HCT116 (cell line): ENCODE measurements around the gene RUVBL1. TPM values are rescaled to one million over a fixed set of nuclear protein-coding genes. Genes with fewer than 3 reads are reported as not detected.

ENCODE experiments used
- ATAC-seq: fragments of 200-7000 bp; cut with Tn5 transposase; 2 replicates; pipeline ENCODE4 v1.9.1; 2020; ENCODE audit warnings: mild to moderate bottlenecking, moderate library complexity
- BruUV-seq: library from RNA; stranded (reverse); fragments of 400-500 nt; replicated peaks from 2 replicates; lab custom pipeline; 2021; lab: Mats Ljungman, UMichigan
- CTCF ChIA-PET: fragments of 300-600 bp; sonication (Branson Sonifier 250); formaldehyde crosslinking; loops from one replicate; lab custom pipeline; 2021; ENCODE audit warnings: antibody characterized with exemption; lab: Charles Lee
- POLR2A ChIA-PET: fragments of 300-600, 350-600 bp; sonication (Branson Sonifier 250); formaldehyde crosslinking; loops from one replicate; lab custom pipeline; 2021; ENCODE audit warnings: antibody characterized with exemption; lab: Charles Lee
- RAD21 ChIA-PET, 2 experiments: fragments of 300-600 bp; sonication (Branson Sonifier 250); formaldehyde crosslinking; loops; one replicate each; lab custom pipeline; 2023; ENCODE audit warnings: low total read pairs in 2 of 2; ENCODE audit not compliant: uncharacterized antibody in 2 of 2, unreplicated experiment in 2 of 2, low non-redundant PET in 1 of 2; lab: Charles Lee
- DNase-seq: peaks from one replicate; pipeline ENCODE4 v3.0.0-alpha.2; 2010; ENCODE audit warnings: low read depth, low spot score
- H2AFZ ChIP-seq: fragments of 200-600 bp; shearing (Covaris generic), sonication (generic); 2 replicates; pipeline ENCODE4 v1.6.1; 2017; ENCODE audit warnings: low read depth, mixed run types, mixed read lengths, antibody characterized with exemption, low read length; ENCODE audit not compliant: poor library complexity, severe bottlenecking
- H3K27ac ChIP-seq: 2 replicates; pipeline ENCODE4 v1.5.1; 2012; ENCODE audit warnings: low read depth, low read length
- H3K27me3 ChIP-seq: fragments of 200-600 bp; sonication (generic); 2 replicates; pipeline ENCODE4 v1.6.1; 2016; ENCODE audit warnings: mixed run types, low read length, mixed read lengths; ENCODE audit not compliant: insufficient read depth
- H3K36me3 ChIP-seq, 2 experiments: fragments of 200-500 bp in 1 of 2; fragments of 200-600 bp in 1 of 2; sonication (Bioruptor generic) in 1 of 2; sonication (generic) in 1 of 2; 2 replicates each; pipeline versions ENCODE4 v1.5.1 to v1.6.1; 2014 to 2016; ENCODE audit warnings: low read length in 2 of 2, inconsistent platforms in 1 of 2, mixed read lengths in 1 of 2, mixed run types in 1 of 2; ENCODE audit not compliant: insufficient read depth in 2 of 2, control insufficient read depth in 1 of 2
- H3K4me1 ChIP-seq, 2 experiments: fragments of 200-600 bp in 1 of 2; sonication (generic) in 1 of 2; 2 replicates each; pipeline versions ENCODE4 v1.5.1 to v1.6.1; 2012 to 2017; ENCODE audit warnings: low read length in 2 of 2, inconsistent platforms in 1 of 2, mild to moderate bottlenecking in 1 of 2, mixed read lengths in 1 of 2, mixed run types in 1 of 2, moderate library complexity in 1 of 2; ENCODE audit not compliant: insufficient read depth in 2 of 2, control insufficient read depth in 1 of 2
- H3K4me2 ChIP-seq: fragments of 200-600 bp; sonication (generic); 2 replicates; pipeline ENCODE4 v1.6.1; 2017; ENCODE audit warnings: mixed run types, low read length, mixed read lengths
- H3K4me3 ChIP-seq, 2 experiments: fragments of 200-600 bp in 1 of 2; sonication (generic) in 1 of 2; replicated peaks in 1 of 2; 2 replicates each; pipeline ENCODE4 v1.5.1; 2011 to 2016; ENCODE audit warnings: low read length in 2 of 2, control low read depth in 1 of 2, low read depth in 1 of 2, mild to moderate bottlenecking in 1 of 2, mixed read lengths in 1 of 2, mixed run types in 1 of 2
- H3K79me2 ChIP-seq: fragments of 200-600 bp; sonication (generic); 2 replicates; pipeline ENCODE4 v1.6.1; 2017; ENCODE audit warnings: mild to moderate bottlenecking, mixed run types, low read length, moderate library complexity, mixed read lengths; ENCODE audit not compliant: insufficient read depth
- H3K9ac ChIP-seq: fragments of 200-600 bp; sonication (generic); 2 replicates; pipeline ENCODE4 v1.6.1; 2016; ENCODE audit warnings: low read length, mixed read lengths
- H3K9me2 ChIP-seq: fragments of 200-600 bp; sonication (generic), shearing (Covaris generic); 2 replicates; pipeline ENCODE4 v1.6.1; 2017; ENCODE audit warnings: mixed run types, mild to moderate bottlenecking, moderate library complexity; ENCODE audit not compliant: insufficient read depth
- H3K9me3 ChIP-seq, 2 experiments: fragments of 200-500 bp in 1 of 2; fragments of 200-600 bp in 1 of 2; sonication (Bioruptor generic) in 1 of 2; sonication (generic) in 1 of 2; 2 replicates each; pipeline ENCODE4 v1.6.1; 2014 to 2017; ENCODE audit warnings: low read length in 2 of 2, mixed read lengths in 2 of 2, inconsistent platforms in 1 of 2, low read depth in 1 of 2, mild to moderate bottlenecking in 1 of 2, mixed run types in 1 of 2, moderate library complexity in 1 of 2; ENCODE audit not compliant: control insufficient read depth in 1 of 2, insufficient read depth in 1 of 2
- H4K20me1 ChIP-seq: fragments of 200-600 bp; sonication (generic), shearing (Covaris generic); 2 replicates; pipeline ENCODE4 v1.6.1; 2017; ENCODE audit warnings: mixed run types, mild to moderate bottlenecking, moderate library complexity; ENCODE audit not compliant: insufficient read depth
- CBX3 ChIP-seq: IDR thresholded peaks from 2 replicates; pipeline ENCODE4 v1.6.1; 2012; ENCODE audit warnings: low read depth
- CEBPB ChIP-seq: IDR thresholded peaks from 2 replicates; pipeline ENCODE4 v1.6.1; 2012; ENCODE audit warnings: low read depth
- EGR1 ChIP-seq: IDR thresholded peaks from 2 replicates; pipeline ENCODE4 v1.6.1; 2012; ENCODE audit warnings: low read depth
- ELF1 ChIP-seq: IDR thresholded peaks from 2 replicates; pipeline ENCODE4 v1.6.1; 2012; ENCODE audit warnings: low read depth, borderline replicate concordance
- EZH2 ChIP-seq: fragments of 200-600 bp; sonication (generic); IDR thresholded peaks from 2 replicates; pipeline ENCODE4 v1.6.1; 2017; ENCODE audit warnings: antibody characterized with exemption, mixed run types
- EZH2phosphoT487 ChIP-seq: fragments of 200-600 bp; IDR thresholded peaks from 2 replicates; pipeline ENCODE4 v1.6.1; 2018; ENCODE audit warnings: antibody characterized with exemption, borderline replicate concordance
- FOSL1 ChIP-seq: IDR thresholded peaks from 2 replicates; pipeline ENCODE4 v1.6.1; 2012; ENCODE audit warnings: low read depth
- JUND ChIP-seq: IDR thresholded peaks from 2 replicates; pipeline ENCODE4 v1.6.1; 2012
- POLR2A ChIP-seq: IDR thresholded peaks from 2 replicates; pipeline ENCODE4 v1.7.0; 2011; ENCODE audit warnings: borderline replicate concordance; ENCODE audit not compliant: insufficient read depth, insufficient read length; ENCODE audit errors: extremely low read depth
- POLR2AphosphoS5 ChIP-seq: IDR thresholded peaks from 2 replicates; pipeline ENCODE4 v1.6.1; 2011; ENCODE audit warnings: mild to moderate bottlenecking, low read depth, low read length, moderate library complexity
- RAD21 ChIP-seq: IDR thresholded peaks from 2 replicates; pipeline ENCODE4 v1.6.1; 2012; ENCODE audit warnings: low read depth, mild to moderate bottlenecking
- SIN3A ChIP-seq: IDR thresholded peaks from 2 replicates; pipeline ENCODE4 v1.6.1; 2012; ENCODE audit warnings: low read depth
- SP1 ChIP-seq: IDR thresholded peaks from 2 replicates; pipeline ENCODE4 v1.6.1; 2012; ENCODE audit warnings: low read depth
- TCF7L2 ChIP-seq: IDR thresholded peaks from 2 replicates; pipeline ENCODE4 v1.7.0; 2011; ENCODE audit warnings: borderline replicate concordance, inconsistent platforms; ENCODE audit not compliant: insufficient read depth, insufficient read length; ENCODE audit errors: extremely low read depth
- YY1 ChIP-seq: IDR thresholded peaks from 2 replicates; pipeline ENCODE4 v1.6.1; 2011; ENCODE audit warnings: low read length, low read depth, moderate library complexity, mild to moderate bottlenecking; ENCODE audit not compliant: insufficient replicate concordance; ENCODE audit errors: extremely low read depth
- ZNF274 ChIP-seq: fragments of 200-500 bp; sonication (Bioruptor generic); IDR thresholded peaks from 2 replicates; pipeline ENCODE4 v1.6.1; 2014; ENCODE audit warnings: mild to moderate bottlenecking, low read depth, low read length, inconsistent platforms
- intact Hi-C: fragments of 100-400 bp; cut with micrococcal nuclease; formaldehyde crosslinking; loops from 2 replicates; pipeline ENCODE4 v1.10.0; 2022
- total RNA-seq: library from RNA; stranded (reverse); gene quantifications from one replicate; pipeline ENCODE4 v1.2.1, GENCODE V29; 2021; ENCODE audit not compliant: unreplicated experiment
- TF ChIP-seq, protein P1 (sequence below): IDR thresholded peaks from 2 replicates; pipeline ENCODE4 v1.6.1; 2012
- TF ChIP-seq, protein P2 (sequence below): IDR thresholded peaks from 2 replicates; pipeline ENCODE4 v1.6.1; 2011; ENCODE audit warnings: mild to moderate bottlenecking, low read length, moderate library complexity; ENCODE audit not compliant: insufficient replicate concordance; ENCODE audit errors: extremely low read depth
- TF ChIP-seq, protein P3 (sequence below): IDR thresholded peaks from 2 replicates; pipeline ENCODE4 v1.6.1; 2012

Gene RUVBL1
- total RNA-seq, 1 experiment from 2014 or later: 129 TPM

DNA sequence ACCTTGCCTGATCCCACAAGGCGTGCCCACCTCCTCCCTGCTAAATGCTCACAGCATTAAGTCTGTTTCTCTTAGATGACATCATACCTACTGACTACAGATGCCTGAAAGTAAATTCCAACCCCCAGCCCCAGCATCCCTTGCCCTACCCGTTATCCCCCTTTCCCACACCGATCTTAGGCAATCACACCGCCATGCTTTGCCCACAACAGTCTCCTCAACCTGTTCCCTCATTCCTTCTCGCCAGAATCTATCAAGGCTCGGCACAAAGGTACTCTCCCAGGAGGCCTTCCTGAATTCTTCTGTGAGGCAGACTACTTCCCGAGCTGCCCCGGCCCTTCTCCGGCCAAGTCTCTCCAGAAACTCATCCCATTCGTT, 72.2 kb downstream of the RUVBL1 start:
- peak; percentile 10; the same call in 1 of the 2 replicates for ATAC-seq
- H3K9me3 ChIP-seq: no peaks in the 10 kb centered on the region
- TF ChIP-seq JUND (no peak), SP1 (no peak), CBX3 (no peak), EZH2phosphoT487 (no peak), POLR2A (no peak), EGR1 (no peak), FOSL1 (no peak), ZNF274 (no peak), CEBPB (no peak), YY1 (no peak), EZH2 (no peak), POLR2AphosphoS5 (no peak), TCF7L2 (no peak), RAD21 (no peak), ELF1 (no peak), SIN3A (no peak)
- TF ChIP-seq, protein P1, sequence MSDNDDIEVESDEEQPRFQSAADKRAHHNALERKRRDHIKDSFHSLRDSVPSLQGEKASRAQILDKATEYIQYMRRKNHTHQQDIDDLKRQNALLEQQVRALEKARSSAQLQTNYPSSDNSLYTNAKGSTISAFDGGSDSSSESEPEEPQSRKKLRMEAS: no peak
- TF ChIP-seq, protein P2, sequence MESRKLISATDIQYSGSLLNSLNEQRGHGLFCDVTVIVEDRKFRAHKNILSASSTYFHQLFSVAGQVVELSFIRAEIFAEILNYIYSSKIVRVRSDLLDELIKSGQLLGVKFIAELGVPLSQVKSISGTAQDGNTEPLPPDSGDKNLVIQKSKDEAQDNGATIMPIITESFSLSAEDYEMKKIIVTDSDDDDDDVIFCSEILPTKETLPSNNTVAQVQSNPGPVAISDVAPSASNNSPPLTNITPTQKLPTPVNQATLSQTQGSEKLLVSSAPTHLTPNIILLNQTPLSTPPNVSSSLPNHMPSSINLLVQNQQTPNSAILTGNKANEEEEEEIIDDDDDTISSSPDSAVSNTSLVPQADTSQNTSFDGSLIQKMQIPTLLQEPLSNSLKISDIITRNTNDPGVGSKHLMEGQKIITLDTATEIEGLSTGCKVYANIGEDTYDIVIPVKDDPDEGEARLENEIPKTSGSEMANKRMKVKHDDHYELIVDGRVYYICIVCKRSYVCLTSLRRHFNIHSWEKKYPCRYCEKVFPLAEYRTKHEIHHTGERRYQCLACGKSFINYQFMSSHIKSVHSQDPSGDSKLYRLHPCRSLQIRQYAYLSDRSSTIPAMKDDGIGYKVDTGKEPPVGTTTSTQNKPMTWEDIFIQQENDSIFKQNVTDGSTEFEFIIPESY: no peak
- TF ChIP-seq, protein P3, sequence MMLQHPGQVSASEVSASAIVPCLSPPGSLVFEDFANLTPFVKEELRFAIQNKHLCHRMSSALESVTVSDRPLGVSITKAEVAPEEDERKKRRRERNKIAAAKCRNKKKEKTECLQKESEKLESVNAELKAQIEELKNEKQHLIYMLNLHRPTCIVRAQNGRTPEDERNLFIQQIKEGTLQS: no peak
- POLR2A ChIA-PET: interaction anchor here (1.1 kb wide), 1 partner anchor 9 kb away, joined by 4 read pairs; no protein-coding TSS in a partner anchor
- peak overlapping the region; percentile 24 for H2AFZ ChIP-seq
- DNase-seq: no peak
- H3K36me3 ChIP-seq: peaks cover 18 to 29% of the 10 kb centered on the region in 2 experiments; a peak in 3 of 4 replicates
- CTCF ChIA-PET: interaction anchor here (0.6 kb wide), 1 partner anchor 355 kb away, joined by 3 read pairs; no protein-coding TSS in a partner anchor
- peaks cover 6 to 21% of the 10 kb centered on the region in 2 experiments for H3K4me1 ChIP-seq
- no TSS peak for BruUV-seq
- H4K20me1 ChIP-seq: peaks cover 10% of the 10 kb centered on the region; the same call in 1 of the 2 replicates
- H3K4me2 ChIP-seq: peak overlapping the region; percentile 95
- RAD21 ChIA-PET: no interaction called here
- peak overlapping the region; percentile 80 to 86 for H3K4me3 ChIP-seq
- peaks cover 4% of the 10 kb centered on the region; the same call in 1 of the 2 replicates for H3K27me3 ChIP-seq
- H3K9me2 ChIP-seq: no peaks in the 10 kb centered on the region
- intact Hi-C loops: loop anchor here (10.0 kb wide), 1 partner anchor 457 kb away; the partner anchor contains the start of genes MCM2 and TPRA1
- H3K79me2 ChIP-seq: peaks cover 46% of the 10 kb centered on the region
- H3K27ac ChIP-seq: peak overlapping the region; percentile 74
- H3K9ac ChIP-seq: peak overlapping the region; percentile 72
